Hepatocyte (in vitro differentiated cells): Measurements from ENCODE around the gene NEK1.

Experiments used
- EZH2 ChIP-seq: fragments of 200-600 bp; sonication (generic); IDR thresholded peaks from 2 replicates; pipeline ENCODE4 v1.6.1; 2016; ENCODE audit warnings: antibody characterized with exemption, mild to moderate bottlenecking, borderline replicate concordance
- EZH2phosphoT487 ChIP-seq: fragments of 200-600 bp; sonication (generic); IDR thresholded peaks from one replicate; pipeline ENCODE4 v1.6.1; 2018; ENCODE audit warnings: antibody characterized with exemption, mild to moderate bottlenecking, low read depth, moderate library complexity; ENCODE audit not compliant: unreplicated experiment, severe bottlenecking
- TF ChIP-seq, protein P1 (sequence below): fragments of 200-600 bp; sonication (generic); IDR thresholded peaks from 2 replicates; pipeline ENCODE4 v1.5.1; 2016; ENCODE audit warnings: antibody characterized with exemption, mild to moderate bottlenecking; ENCODE audit not compliant: poor library complexity

DNA sequence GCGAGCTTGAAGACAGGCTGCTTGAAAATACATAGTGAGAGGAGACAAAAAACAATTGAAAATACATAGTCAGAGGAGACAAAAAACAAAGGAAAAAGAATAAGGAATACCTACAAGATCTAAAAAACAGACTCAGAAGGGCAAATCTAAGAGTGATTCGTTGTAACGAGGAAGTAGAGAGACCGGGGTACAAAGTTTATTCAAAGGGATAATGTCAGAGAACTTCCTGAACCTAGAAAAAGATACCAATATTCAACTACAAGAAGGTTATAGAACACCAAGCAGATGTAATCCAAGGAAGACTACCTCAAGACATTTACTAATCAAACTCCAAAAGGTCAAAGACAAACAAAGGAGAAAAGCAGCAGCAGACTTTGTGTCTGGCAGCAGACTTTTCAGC lies 165.6 kb downstream of the NEK1 start:
- TF ChIP-seq, protein P1, sequence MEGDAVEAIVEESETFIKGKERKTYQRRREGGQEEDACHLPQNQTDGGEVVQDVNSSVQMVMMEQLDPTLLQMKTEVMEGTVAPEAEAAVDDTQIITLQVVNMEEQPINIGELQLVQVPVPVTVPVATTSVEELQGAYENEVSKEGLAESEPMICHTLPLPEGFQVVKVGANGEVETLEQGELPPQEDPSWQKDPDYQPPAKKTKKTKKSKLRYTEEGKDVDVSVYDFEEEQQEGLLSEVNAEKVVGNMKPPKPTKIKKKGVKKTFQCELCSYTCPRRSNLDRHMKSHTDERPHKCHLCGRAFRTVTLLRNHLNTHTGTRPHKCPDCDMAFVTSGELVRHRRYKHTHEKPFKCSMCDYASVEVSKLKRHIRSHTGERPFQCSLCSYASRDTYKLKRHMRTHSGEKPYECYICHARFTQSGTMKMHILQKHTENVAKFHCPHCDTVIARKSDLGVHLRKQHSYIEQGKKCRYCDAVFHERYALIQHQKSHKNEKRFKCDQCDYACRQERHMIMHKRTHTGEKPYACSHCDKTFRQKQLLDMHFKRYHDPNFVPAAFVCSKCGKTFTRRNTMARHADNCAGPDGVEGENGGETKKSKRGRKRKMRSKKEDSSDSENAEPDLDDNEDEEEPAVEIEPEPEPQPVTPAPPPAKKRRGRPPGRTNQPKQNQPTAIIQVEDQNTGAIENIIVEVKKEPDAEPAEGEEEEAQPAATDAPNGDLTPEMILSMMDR = no peak
- TF ChIP-seq EZH2phosphoT487 (no peak), EZH2 (no peak)
